Breast epithelium (tissue), 4 donors: Measurements from ENCODE around the gene NEGR1. TPM values are rescaled to one million over a fixed set of nuclear protein-coding genes. Genes with fewer than 3 reads are reported as not detected.

Source experiments
- DNase-seq, 2 donors: peaks; one replicate each; pipeline ENCODE4 v3.0.0-alpha.2; 2019; ENCODE audit warnings: low spot score in 2 of 2
- H3K27ac ChIP-seq, 2 donors: fragments of 200-600 bp; sonication (generic) in 1 of 2; one replicate each; pipeline ENCODE4 v1.5.1; 2016 to 2019; ENCODE audit warnings: mild to moderate bottlenecking in 1 of 2
- H3K27me3 ChIP-seq, 2 donors: fragments of 200-600 bp; sonication (generic) in 1 of 2; one replicate each; pipeline versions ENCODE4 v1.5.1 to v1.6.0; 2017 to 2019; ENCODE audit warnings: control low read depth in 1 of 2, mild to moderate bottlenecking in 1 of 2
- H3K36me3 ChIP-seq: fragments of 200-600 bp; one replicate; pipeline ENCODE4 v1.5.1; 2019
- H3K4me1 ChIP-seq, 2 donors: fragments of 200-600 bp; sonication (generic); one replicate each; pipeline ENCODE4 v1.5.1; 2016 to 2019; ENCODE audit warnings: control low read depth in 1 of 2
- H3K4me3 ChIP-seq, 3 donors: fragments of 200-600 bp; sonication (generic); 1 replicate in 2 of 3; 2 replicates in 1 of 3; pipeline ENCODE4 v1.5.1; 2016 to 2019; ENCODE audit warnings: mild to moderate bottlenecking in 3 of 3, moderate library complexity in 2 of 3
- H3K9me3 ChIP-seq, 2 donors: fragments of 200-600 bp; sonication (generic) in 1 of 2; one replicate each; pipeline ENCODE4 v1.5.1; 2016 to 2019; ENCODE audit warnings: control low read depth in 1 of 2
- CTCF ChIP-seq, 3 donors: fragments of 450-650 bp; IDR thresholded peaks; one replicate each; pipeline ENCODE4 v1.5.1; 2016 to 2017; ENCODE audit warnings: antibody characterized with exemption in 3 of 3, mild to moderate bottlenecking in 3 of 3, moderate library complexity in 3 of 3
- POLR2A ChIP-seq: fragments of 450-650 bp; IDR thresholded peaks from one replicate; pipeline ENCODE4 v1.6.1; 2016; ENCODE audit warnings: antibody characterized with exemption, mild to moderate bottlenecking, moderate library complexity
- POLR2AphosphoS5 ChIP-seq, 3 donors: sonication (generic); formaldehyde crosslinking; IDR thresholded peaks; one replicate each; pipeline ENCODE4 v1.6.1; 2017; ENCODE audit warnings: antibody characterized with exemption in 3 of 3
- intact Hi-C: fragments of 100-400 bp; cut with DNase I; formaldehyde crosslinking; loops from one replicate; pipeline ENCODE4 v1.15.1; 2023; ENCODE audit warnings: low total_unique reads
- total RNA-seq, 3 donors: library from RNA; depleted of rRNA; stranded (reverse); fragments of >200 nt; gene quantifications; one replicate each; pipeline ENCODE4 v1.1.0, GENCODE V29; 2016

Gene NEGR1
- total RNA-seq, 3 donors from 2014 or later: 5.6 to 33.3 (median 7.9) TPM

GRCh38 chr1:72011721-72012120 is 270.6 kb downstream of the NEGR1 start:
- H3K9me3 ChIP-seq: no peaks in the 10 kb centered on the region
- intact Hi-C loops: no loop called here
- no peaks in the 10 kb centered on the region for H3K36me3 ChIP-seq

GRCh38 chr1:72010094-72010431 is 272.3 kb downstream of the NEGR1 start:
- Histone ChIP-seq H3K9me3 (no peaks in the 10 kb centered on the region), H3K36me3 (no peaks in the 10 kb centered on the region), H3K27me3 (no peaks in the 10 kb centered on the region), H3K4me3 (no peak overlapping the region), H3K27ac (no peak overlapping the region), H3K4me1 (no peaks in the 10 kb centered on the region)
- no peak for DNase-seq
- intact Hi-C loops: no loop called here
- TF ChIP-seq CTCF (IDR thresholded peaks at IDR 0.05) (no peak), POLR2AphosphoS5 (IDR thresholded peaks at IDR 0.05) (no peak), POLR2A (no peak)

More at GRCh38 chr1:72011721-72012120, 270.6 kb downstream of the NEGR1 start:
- Histone ChIP-seq H3K4me1 (no peaks in the 10 kb centered on the region), H3K27me3 (no peaks in the 10 kb centered on the region), H3K27ac (no peak overlapping the region), H3K4me3 (no peak overlapping the region)
- DNase-seq: no peak
- TF ChIP-seq CTCF (IDR thresholded peaks at IDR 0.05) (no peak), POLR2A (no peak), POLR2AphosphoS5 (IDR thresholded peaks at IDR 0.05) (no peak)

GRCh38 chr1:72009173-72010093 is 272.9 kb downstream of the NEGR1 start:
- Histone ChIP-seq H3K4me3 (no peak overlapping the region), H3K36me3 (no peaks in the 10 kb centered on the region), H3K9me3 (no peaks in the 10 kb centered on the region), H3K27me3 (no peaks in the 10 kb centered on the region), H3K27ac (no peak overlapping the region), H3K4me1 (no peaks in the 10 kb centered on the region)
- no peak for DNase-seq
- intact Hi-C loops: no loop called here
- TF ChIP-seq CTCF (IDR thresholded peaks at IDR 0.05) (no peak), POLR2A (no peak), POLR2AphosphoS5 (IDR thresholded peaks at IDR 0.05) (no peak)

DNA sequence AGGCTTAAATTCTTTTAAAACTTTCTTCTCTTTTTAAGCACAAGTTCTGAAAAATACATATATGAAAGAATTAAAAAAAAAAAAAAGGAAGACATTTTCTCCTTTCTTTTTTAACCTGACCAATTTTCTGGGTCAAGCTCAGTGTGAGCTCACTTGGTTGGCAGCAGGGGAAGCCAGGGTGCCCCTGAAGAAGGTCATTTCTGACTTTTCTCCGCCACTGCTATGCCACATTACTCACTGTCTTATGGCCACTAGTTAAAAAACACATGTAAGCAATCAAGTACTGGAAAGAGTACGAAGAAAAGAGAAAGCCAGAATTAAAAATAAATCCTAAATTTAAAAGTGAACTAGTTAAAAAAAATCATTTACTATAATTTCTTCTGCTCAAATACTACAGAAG is 275.0 kb downstream of the NEGR1 start:
- Histone ChIP-seq H3K9me3 (no peaks in the 10 kb centered on the region), H3K27ac (no peak overlapping the region), H3K4me1 (no peaks in the 10 kb centered on the region), H3K36me3 (no peaks in the 10 kb centered on the region), H3K4me3 (no peak overlapping the region), H3K27me3 (no peaks in the 10 kb centered on the region)
- DNase-seq: no peak
- intact Hi-C loops: no loop called here
- TF ChIP-seq CTCF (IDR thresholded peaks at IDR 0.05) (no peak), POLR2AphosphoS5 (IDR thresholded peaks at IDR 0.05) (no peak), POLR2A (no peak)

GRCh38 chr1:72006092-72006491 is 276.2 kb downstream of the NEGR1 start:
- Histone ChIP-seq H3K4me3 (no peak overlapping the region), H3K27ac (no peak overlapping the region), H3K4me1 (no peaks in the 10 kb centered on the region), H3K27me3 (no peaks in the 10 kb centered on the region), H3K36me3 (no peaks in the 10 kb centered on the region), H3K9me3 (no peaks in the 10 kb centered on the region)
- DNase-seq: no peak
- no peak for TF ChIP-seq POLR2A
- TF ChIP-seq CTCF (IDR thresholded peaks at IDR 0.05): no peak
- no peak for TF ChIP-seq POLR2AphosphoS5 (IDR thresholded peaks at IDR 0.05)
- intact Hi-C loops: no loop called here
